PC-3 (cell line): ENCODE data around the gene ADAMTSL3. TPM values are rescaled to one million over a fixed set of nuclear protein-coding genes. Genes with fewer than 3 reads are reported as not detected.

ENCODE experiments used
- ATAC-seq: fragments of 200-7000 bp; cut with Tn5 transposase; 2 replicates; pipeline ENCODE4 v1.9.1; 2020; ENCODE audit warnings: mild to moderate bottlenecking, moderate library complexity
- BruUV-seq: library from RNA; stranded (reverse); fragments of 400-500 nt; replicated peaks from 2 replicates; lab custom pipeline; 2021; lab: Mats Ljungman, UMichigan
- CTCF ChIA-PET: fragments of 300-600 bp; sonication (Branson Sonifier 250); formaldehyde crosslinking; loops from one replicate; lab custom pipeline; 2022; ENCODE audit warnings: antibody characterized with exemption; lab: Charles Lee
- POLR2A ChIA-PET: fragments of 300-600 bp; sonication (Branson Sonifier 250); formaldehyde crosslinking; loops from one replicate; lab custom pipeline; 2022; ENCODE audit warnings: antibody characterized with exemption; ENCODE audit not compliant: unreplicated experiment; lab: Charles Lee
- DNase-seq: peaks from one replicate; pipeline ENCODE4 v3.0.0-alpha.2; 2015
- H2AFZ ChIP-seq: fragments of 300-600 bp; sonication (generic); 2 replicates; pipeline ENCODE4 v1.6.0; 2016; ENCODE audit warnings: antibody characterized with exemption, low read length
- H3F3A ChIP-seq: fragments of 300-600 bp; sonication (generic); one replicate; pipeline ENCODE4 v1.6.0; 2017; ENCODE audit warnings: antibody characterized with exemption, low read length, control low read depth, mild to moderate bottlenecking; ENCODE audit not compliant: unreplicated experiment
- H3K27ac ChIP-seq: fragments of 300-600 bp; sonication (generic); 2 replicates; pipeline ENCODE4 v1.5.1; 2016; ENCODE audit warnings: mild to moderate bottlenecking, low read length
- H3K27me3 ChIP-seq: fragments of 300-600 bp; sonication (generic); 2 replicates; pipeline ENCODE4 v1.6.1; 2016; ENCODE audit warnings: low read length, mixed read lengths
- H3K36me3 ChIP-seq: fragments of 300-600 bp; sonication (generic); 2 replicates; pipeline ENCODE4 v1.6.1; 2016; ENCODE audit warnings: low read depth, mixed run types, low read length, mixed read lengths
- H3K4me1 ChIP-seq: fragments of 300-600 bp; sonication (generic); 2 replicates; pipeline ENCODE4 v1.5.1; 2016; ENCODE audit warnings: low read length; ENCODE audit not compliant: insufficient read depth
- H3K4me2 ChIP-seq: fragments of 300-600 bp; sonication (generic); 2 replicates; pipeline ENCODE4 v1.6.0; 2016; ENCODE audit warnings: low read length
- H3K4me3 ChIP-seq: fragments of 300-600 bp; sonication (generic); 2 replicates; pipeline ENCODE4 v1.5.1; 2016; ENCODE audit warnings: mild to moderate bottlenecking, low read length, mixed read lengths
- H3K79me2 ChIP-seq: fragments of 300-600 bp; sonication (generic); 2 replicates; pipeline ENCODE4 v1.6.1; 2017; ENCODE audit warnings: low read length, mixed read lengths
- H3K9ac ChIP-seq: fragments of 300-600 bp; sonication (generic); 2 replicates; pipeline ENCODE4 v1.6.0; 2016; ENCODE audit warnings: mild to moderate bottlenecking, low read length
- H3K9me2 ChIP-seq: fragments of 300-600 bp; sonication (generic); replicated peaks from 2 replicates; pipeline ENCODE4 v1.6.1; 2016; ENCODE audit warnings: mixed run types, low read length, mixed read lengths
- H3K9me3 ChIP-seq: fragments of 300-600 bp; sonication (generic); 2 replicates; pipeline ENCODE4 v1.6.1; 2016; ENCODE audit warnings: low read length, mixed read lengths
- H4K20me1 ChIP-seq: fragments of 300-600 bp; sonication (generic); 2 replicates; pipeline ENCODE4 v1.6.1; 2016; ENCODE audit warnings: low read length, mixed read lengths
- EZH2 ChIP-seq: fragments of 300-600 bp; sonication (generic); IDR thresholded peaks from one replicate; pipeline ENCODE4 v1.6.1; 2017; ENCODE audit warnings: antibody characterized with exemption, mild to moderate bottlenecking, low read length; ENCODE audit not compliant: unreplicated experiment
- EZH2phosphoT487 ChIP-seq: fragments of 300-600 bp; sonication (generic); IDR thresholded peaks from 2 replicates; pipeline ENCODE4 v1.6.1; 2018; ENCODE audit warnings: mild to moderate bottlenecking, antibody characterized with exemption, low read length, borderline replicate concordance
- intact Hi-C: fragments of 100-400 bp; cut with micrococcal nuclease; formaldehyde crosslinking; loops from 2 replicates; pipeline ENCODE4 v1.9.0; 2023
- total RNA-seq: library from RNA; depleted of rRNA; stranded (reverse); fragments of >200 nt; gene quantifications from 2 replicates; pipeline ENCODE4 v1.2.3, GENCODE V29; 2014
- TF ChIP-seq, protein P1 (sequence below): fragments of 300-600 bp; sonication (generic); conservative IDR thresholded peaks from 2 replicates; pipeline ENCODE4 v1.5.1; 2017; ENCODE audit warnings: antibody characterized with exemption, low read depth, mild to moderate bottlenecking, low read length

ADAMTSL3 gene
- total RNA-seq, 1 experiment from 2014 or later: 7.9 TPM

DNA sequence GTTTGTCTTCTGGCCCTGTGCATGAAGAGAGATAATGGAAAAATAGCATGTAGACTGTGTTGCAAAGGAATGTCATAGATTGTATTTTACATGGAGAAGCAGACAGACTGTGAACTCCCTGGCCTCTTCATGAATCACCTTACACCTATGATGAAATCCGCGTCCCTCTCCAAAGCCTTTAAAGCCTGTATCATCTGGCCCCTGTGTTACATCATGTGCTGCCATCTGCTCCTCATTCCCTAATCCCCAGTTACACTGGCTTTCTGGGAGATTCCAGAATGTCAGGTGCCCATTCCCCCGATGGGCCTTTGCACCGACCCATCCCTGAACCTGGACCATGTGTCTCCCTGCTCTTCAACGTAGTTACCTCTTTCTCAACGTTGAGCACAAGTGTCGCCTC lies 190.8 kb downstream of the ADAMTSL3 start:
- Histone ChIP-seq H4K20me1 (no peaks in the 10 kb centered on the region), H2AFZ (no peak overlapping the region), H3K9me2 (no peaks in the 10 kb centered on the region), H3K27me3 (no peaks in the 10 kb centered on the region), H3F3A (no peaks in the 10 kb centered on the region), H3K27ac (no peak overlapping the region), H3K9ac (no peak overlapping the region), H3K4me3 (no peak overlapping the region), H3K9me3 (no peaks in the 10 kb centered on the region), H3K4me1 (peaks cover 20% of the 10 kb centered on the region), H3K79me2 (no peaks in the 10 kb centered on the region), H3K4me2 (no peak overlapping the region), H3K36me3 (no peaks in the 10 kb centered on the region)
- ChIA-PET CTCF (no interaction called here), POLR2A (no interaction called here)
- intact Hi-C loops: no loop called here
- TF ChIP-seq EZH2 (no peak), EZH2phosphoT487 (no peak)
- TF ChIP-seq, protein P1, sequence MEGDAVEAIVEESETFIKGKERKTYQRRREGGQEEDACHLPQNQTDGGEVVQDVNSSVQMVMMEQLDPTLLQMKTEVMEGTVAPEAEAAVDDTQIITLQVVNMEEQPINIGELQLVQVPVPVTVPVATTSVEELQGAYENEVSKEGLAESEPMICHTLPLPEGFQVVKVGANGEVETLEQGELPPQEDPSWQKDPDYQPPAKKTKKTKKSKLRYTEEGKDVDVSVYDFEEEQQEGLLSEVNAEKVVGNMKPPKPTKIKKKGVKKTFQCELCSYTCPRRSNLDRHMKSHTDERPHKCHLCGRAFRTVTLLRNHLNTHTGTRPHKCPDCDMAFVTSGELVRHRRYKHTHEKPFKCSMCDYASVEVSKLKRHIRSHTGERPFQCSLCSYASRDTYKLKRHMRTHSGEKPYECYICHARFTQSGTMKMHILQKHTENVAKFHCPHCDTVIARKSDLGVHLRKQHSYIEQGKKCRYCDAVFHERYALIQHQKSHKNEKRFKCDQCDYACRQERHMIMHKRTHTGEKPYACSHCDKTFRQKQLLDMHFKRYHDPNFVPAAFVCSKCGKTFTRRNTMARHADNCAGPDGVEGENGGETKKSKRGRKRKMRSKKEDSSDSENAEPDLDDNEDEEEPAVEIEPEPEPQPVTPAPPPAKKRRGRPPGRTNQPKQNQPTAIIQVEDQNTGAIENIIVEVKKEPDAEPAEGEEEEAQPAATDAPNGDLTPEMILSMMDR: no peak
- DNase-seq (no peak), ATAC-seq (no peak)
- no TSS peak for BruUV-seq

DNA sequence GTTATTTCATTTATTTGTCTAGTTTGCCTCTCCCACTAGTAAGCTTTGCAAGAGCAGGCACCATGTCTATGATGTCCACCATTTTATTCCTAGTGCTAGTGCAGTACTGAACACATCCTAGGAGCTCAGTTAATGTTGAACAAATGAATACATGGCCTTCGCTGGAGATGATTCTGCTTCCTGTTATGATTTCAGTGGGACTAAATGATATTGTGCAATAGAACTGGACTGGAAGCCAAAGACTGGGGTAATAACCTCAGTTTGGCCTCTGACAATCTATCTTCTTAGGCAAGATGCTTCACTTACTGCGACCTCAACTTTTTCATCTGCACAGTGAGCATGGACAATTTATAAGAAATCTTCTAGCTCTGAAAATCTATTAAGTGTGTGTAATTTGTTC lies 191.3 kb downstream of the ADAMTSL3 start:
- intact Hi-C loops: no loop called here
- no peaks in the 10 kb centered on the region for H4K20me1 ChIP-seq
- TF ChIP-seq EZH2 (no peak), EZH2phosphoT487 (no peak)
- TF ChIP-seq, protein P1: no peak
- H3K79me2 ChIP-seq: no peaks in the 10 kb centered on the region
- H3K9me3 ChIP-seq: no peaks in the 10 kb centered on the region
- H3F3A ChIP-seq: no peaks in the 10 kb centered on the region
- H3K36me3 ChIP-seq: no peaks in the 10 kb centered on the region
- H3K9me2 ChIP-seq: no peaks in the 10 kb centered on the region
- no peak overlapping the region for H3K9ac ChIP-seq
- H3K27ac ChIP-seq: no peak overlapping the region
- DNase-seq: no peak
- no peaks in the 10 kb centered on the region for H3K27me3 ChIP-seq
- ATAC-seq: no peak
- no peak overlapping the region for H3K4me3 ChIP-seq
- no TSS peak for BruUV-seq
- POLR2A ChIA-PET: no interaction called here
- CTCF ChIA-PET: no interaction called here
- H2AFZ ChIP-seq: no peak overlapping the region
- peaks cover 22% of the 10 kb centered on the region for H3K4me1 ChIP-seq
- H3K4me2 ChIP-seq: no peak overlapping the region

DNA sequence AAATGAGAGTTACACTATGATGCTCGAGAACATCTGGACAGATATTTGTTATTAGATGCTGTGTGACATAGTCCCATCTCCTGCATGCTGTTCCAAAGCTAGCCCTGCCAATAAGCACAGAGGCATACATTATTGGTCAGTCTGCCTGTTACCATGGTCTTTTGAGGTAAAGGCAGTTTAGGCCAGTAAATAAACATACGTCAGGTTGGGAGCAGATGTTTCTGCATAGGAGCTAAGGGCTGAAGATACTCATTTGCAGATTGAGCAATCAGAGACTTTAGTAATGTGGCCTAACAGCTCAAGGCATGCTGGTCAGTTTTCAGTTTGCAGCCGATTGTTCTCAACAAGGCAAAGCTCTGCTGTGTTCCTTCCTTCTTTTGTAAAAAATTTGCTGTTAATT lies 192.9 kb downstream of the ADAMTSL3 start:
- H3K9me3 ChIP-seq: no peaks in the 10 kb centered on the region
- H3K27me3 ChIP-seq: no peaks in the 10 kb centered on the region
- DNase-seq (no peak), ATAC-seq (no peak)
- no peaks in the 10 kb centered on the region for H3F3A ChIP-seq
- H3K4me2 ChIP-seq: no peak overlapping the region
- no peak overlapping the region for H3K4me3 ChIP-seq
- TF ChIP-seq EZH2phosphoT487 (no peak), EZH2 (no peak)
- TF ChIP-seq, protein P1: no peak
- POLR2A ChIA-PET: no interaction called here
- no peaks in the 10 kb centered on the region for H3K36me3 ChIP-seq
- H3K4me1 ChIP-seq: peaks cover 32% of the 10 kb centered on the region
- H3K9me2 ChIP-seq: no peaks in the 10 kb centered on the region
- H3K9ac ChIP-seq: no peak overlapping the region
- no peak overlapping the region for H2AFZ ChIP-seq
- intact Hi-C loops: no loop called here
- H3K79me2 ChIP-seq: no peaks in the 10 kb centered on the region
- H4K20me1 ChIP-seq: no peaks in the 10 kb centered on the region
- H3K27ac ChIP-seq: no peak overlapping the region
- BruUV-seq: no TSS peak
- CTCF ChIA-PET: no interaction called here
